Measurements from ENCODE around the gene UBE2G1. TPM values are rescaled to one million over a fixed set of nuclear protein-coding genes. Genes with fewer than 3 reads are reported as not detected.

Gene UBE2G1
- total and polyA plus RNA-seq, 9 of the 15 experiments (the other 6 are each of a cell fraction or from before 2014, with no cell fraction given) = 10.1 to 65.9 (median 29.7) TPM

- no peak for TF ChIP-seq MTA2 (IDR thresholded peaks at IDR 0.05; ENCODE audit: low read depth)
- no peak for TF ChIP-seq MECOM (CRISPR knock-in tag; IDR thresholded peaks at IDR 0.05)
- TF ChIP-seq RBFOX2 (IDR thresholded peaks at IDR 0.05; ENCODE audit: low read depth, low read length) = peak; percentile 46
- no peak for TF ChIP-seq SNIP1 (IDR thresholded peaks at IDR 0.05; ENCODE audit: low read depth)
- no peak for TF ChIP-seq ZNF184 (CRISPR knock-in tag; IDR thresholded peaks at IDR 0.05)
- TF ChIP-seq MEIS2 (IDR thresholded peaks at IDR 0.05; ENCODE audit: partially characterized antibody) = peak; percentile 70
- TF ChIP-seq, protein P1, sequence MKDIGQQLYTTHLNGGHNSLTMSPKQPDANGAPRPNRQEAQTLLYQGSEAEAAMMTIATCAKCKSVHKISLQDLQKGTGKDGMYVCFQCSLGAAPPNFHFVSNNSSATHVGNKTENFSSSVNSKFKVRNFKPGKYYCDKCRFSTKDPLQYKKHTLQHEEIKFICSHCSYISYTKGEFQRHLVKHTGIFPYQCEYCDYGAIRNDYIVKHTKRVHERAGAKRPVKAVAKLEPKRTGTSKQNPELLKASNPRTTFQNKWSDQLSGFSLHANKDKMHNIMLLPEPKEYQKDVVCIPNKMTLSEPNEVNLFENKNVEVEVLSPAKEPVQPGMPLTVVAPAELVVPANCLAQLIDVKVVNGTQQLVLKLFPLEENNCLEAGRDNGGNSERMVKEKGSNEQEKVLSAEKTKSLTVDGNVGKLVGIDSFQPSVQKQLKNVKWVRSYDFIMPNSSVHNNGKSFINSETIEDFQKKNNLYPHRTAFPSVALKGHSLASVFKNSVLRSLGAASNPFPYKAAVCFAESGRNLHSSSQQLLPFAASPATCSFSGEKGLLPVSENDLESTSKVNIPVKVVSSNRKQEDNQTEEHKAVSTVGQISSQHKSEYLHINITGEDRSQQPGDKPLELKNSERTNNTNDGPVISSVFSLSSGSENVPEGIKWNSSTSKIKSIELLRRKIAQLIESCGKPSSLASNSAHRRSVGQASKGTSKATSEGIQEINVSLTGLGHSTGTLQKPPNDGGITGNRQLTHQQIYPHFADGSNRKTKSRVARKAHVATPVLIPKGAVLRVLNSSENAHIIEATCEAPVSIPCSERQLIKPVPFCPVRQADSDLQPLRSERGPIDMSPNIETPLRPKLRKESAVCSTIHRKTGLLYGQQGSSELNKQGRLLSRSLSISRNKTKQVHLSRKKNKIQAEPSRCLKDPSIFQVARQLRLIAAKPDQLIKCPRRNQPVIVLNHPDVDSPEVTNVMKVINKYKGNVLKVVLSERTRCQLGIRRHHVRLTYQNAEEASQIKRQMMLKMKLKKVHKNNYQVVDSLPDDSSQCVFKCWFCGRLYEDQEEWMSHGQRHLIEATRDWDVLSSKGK (CRISPR knock-in tag; IDR thresholded peaks at IDR 0.05) = no peak
- no peak for TF ChIP-seq ATF3 (IDR thresholded peaks at IDR 0.05)
- TF ChIP-seq ATF3 (CRISPR knock-in tag; conservative IDR thresholded peaks at IDR 0.05) = no peak
- peak; percentile 24; the same call in 1 of the 2 replicates for TF ChIP-seq TOE1 (IDR thresholded peaks at IDR 0.05; ENCODE audit: borderline replicate concordance)
- no peak for TF ChIP-seq TOE1 (CRISPR knock-in tag; IDR thresholded peaks at IDR 0.05; ENCODE audit: borderline replicate concordance, low read depth)
- TF ChIP-seq ZNF511 (CRISPR knock-in tag; IDR thresholded peaks at IDR 0.05) = no peak
- no peak for TF ChIP-seq HINFP (tag; conservative IDR thresholded peaks at IDR 0.05; ENCODE audit: low read depth)
- no peak for TF ChIP-seq HNRNPUL1 (IDR thresholded peaks at IDR 0.05; ENCODE audit: low read length)
- no peak for TF ChIP-seq DNMT1 (IDR thresholded peaks at IDR 0.05)
- TF ChIP-seq ZBTB17 (CRISPR knock-in tag; IDR thresholded peaks at IDR 0.05) = 0 out of 2 replicates have a peak, but pooled peaks have one; percentile 12
- TF ChIP-seq, protein P2, sequence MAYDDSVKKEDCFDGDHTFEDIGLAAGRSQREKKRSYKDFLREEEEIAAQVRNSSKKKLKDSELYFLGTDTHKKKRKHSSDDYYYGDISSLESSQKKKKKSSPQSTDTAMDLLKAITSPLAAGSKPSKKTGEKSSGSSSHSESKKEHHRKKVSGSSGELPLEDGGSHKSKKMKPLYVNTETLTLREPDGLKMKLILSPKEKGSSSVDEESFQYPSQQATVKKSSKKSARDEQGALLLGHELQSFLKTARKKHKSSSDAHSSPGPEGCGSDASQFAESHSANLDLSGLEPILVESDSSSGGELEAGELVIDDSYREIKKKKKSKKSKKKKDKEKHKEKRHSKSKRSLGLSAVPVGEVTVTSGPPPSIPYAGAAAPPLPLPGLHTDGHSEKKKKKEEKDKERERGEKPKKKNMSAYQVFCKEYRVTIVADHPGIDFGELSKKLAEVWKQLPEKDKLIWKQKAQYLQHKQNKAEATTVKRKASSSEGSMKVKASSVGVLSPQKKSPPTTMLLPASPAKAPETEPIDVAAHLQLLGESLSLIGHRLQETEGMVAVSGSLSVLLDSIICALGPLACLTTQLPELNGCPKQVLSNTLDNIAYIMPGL (CRISPR knock-in tag; IDR thresholded peaks at IDR 0.05) = no peak
- TF ChIP-seq SAP30 (IDR thresholded peaks at IDR 0.05; ENCODE audit: borderline replicate concordance, insufficient read depth, low read depth, low read length, poor library complexity, severe bottlenecking) = peak; percentile 33
- TF ChIP-seq TBP (optimal IDR thresholded peaks at IDR 0.05; ENCODE audit: low read depth, low read length) = peak; percentile 45
These were observed 1.3 kb downstream of the UBE2G1 start (continued) for GRCh38 chr17:4365103-4365627.

Data from K562 (cell line).